ENCODE data around the gene ZBTB7C.

ZBTB7C gene

DNA sequence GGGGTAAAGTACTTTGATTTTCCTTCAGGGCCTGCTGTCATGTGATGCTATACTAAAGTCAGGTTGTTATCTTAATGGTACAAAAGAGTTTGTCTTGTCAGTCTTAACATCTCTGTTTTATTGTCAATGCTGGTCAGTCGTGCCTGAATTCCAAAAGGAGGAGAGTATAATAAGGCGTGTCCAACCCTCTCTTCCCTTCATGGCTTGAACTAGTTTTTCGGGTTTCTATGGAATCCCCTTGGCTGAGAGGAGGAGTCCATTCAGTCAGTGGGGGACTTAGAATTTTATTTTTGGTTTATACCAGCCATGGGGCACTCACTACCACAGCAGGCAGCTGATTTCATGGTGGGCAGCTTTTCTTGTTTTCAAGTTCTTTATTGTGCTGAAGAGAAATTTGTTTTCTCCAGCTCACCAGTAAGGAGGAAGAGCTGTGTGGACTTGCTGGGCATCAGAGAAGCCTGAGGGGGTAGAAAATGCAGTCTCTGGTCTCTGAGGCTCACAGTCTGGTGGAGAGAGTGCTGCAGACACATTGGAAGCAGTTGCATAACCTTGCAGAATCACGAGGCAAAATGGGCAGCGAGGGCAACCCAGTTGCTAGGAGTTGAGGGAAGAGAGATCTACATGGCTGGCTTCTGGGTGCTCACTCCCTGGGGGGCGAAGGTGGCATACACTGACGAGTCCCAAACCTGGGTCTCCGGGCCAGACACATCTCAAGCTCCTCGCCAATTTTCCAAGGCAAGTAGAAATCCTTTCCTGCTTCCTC, 193.1 kb downstream of the ZBTB7C start:
- DNase-seq (ENCODE audit: low spot score) = no peak

DNA sequence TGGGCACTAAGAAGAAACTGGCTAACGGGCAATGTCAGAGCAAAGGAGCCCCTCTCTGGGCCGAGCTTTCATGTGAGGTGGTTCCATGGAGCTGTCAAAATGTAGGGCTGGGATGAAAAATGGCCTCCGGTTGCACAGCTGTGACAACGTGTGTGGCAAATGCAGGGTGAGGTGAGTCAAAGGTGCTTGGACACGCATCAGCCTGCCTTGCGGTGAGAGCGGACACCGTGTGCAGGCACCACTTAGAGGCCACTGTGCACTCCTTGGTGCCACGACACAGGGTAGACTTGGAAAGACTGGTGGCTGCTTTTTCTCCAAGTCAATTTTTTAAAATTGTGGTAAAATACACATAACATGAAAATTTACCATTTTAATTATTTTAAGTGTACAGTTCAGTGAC, 195.4 kb downstream of the ZBTB7C start:
- no peak for DNase-seq (ENCODE audit: low spot score)

DNA sequence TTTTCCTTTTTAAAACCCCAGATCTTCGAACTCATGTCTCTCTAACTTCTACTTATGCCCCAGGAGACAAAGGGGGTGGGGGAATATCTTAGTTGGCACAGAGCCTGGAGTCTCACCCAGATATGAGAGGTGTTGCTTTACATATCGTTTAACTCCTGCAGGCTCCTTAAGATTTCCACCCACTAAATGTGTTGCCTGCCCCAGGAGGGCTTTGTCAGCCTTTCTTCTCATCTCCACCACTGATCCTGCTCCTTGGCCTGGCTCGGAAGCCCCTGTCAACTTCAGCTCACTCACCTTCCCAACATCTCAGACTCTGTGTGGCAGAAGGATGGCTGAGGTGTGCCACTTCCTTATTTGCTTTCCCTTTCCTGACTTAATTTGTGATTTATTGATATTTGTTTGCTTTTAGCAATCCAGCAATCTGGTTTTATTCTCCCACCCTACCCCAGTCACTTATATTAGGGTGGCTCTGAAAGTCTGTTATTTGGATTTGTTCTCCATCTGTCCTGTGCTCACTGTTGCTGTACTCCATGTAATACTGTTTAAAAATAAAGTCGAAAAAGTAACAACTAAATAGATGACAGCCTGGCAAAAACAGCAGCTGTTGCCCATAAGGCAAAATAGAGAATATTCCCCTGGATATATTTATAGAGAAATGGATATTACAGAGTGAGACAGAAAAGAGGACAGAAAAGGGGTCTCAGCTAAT, 200.6 kb downstream of the ZBTB7C start:
- no peak for DNase-seq (ENCODE audit: low spot score)

DNA sequence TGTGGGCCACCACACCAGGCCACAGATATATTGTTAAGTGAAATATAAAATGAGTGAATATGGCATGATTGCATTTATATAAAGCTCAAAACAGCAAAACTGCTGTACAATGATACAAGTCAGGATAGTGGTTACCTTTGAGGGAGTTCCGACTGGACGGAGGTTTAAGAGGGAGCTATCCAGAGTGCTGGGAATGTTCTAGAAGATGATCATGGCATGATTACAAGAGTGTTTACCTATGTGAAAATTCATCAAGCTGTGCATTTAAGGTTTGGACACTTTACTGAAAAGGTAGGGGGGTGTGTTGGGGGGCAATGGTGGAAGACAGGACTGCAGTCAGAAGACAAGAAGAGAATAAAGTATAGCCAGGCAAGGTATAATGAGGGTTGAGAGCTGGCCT, 201.4 kb downstream of the ZBTB7C start:
- DNase-seq (ENCODE audit: low spot score) = no peak

DNA sequence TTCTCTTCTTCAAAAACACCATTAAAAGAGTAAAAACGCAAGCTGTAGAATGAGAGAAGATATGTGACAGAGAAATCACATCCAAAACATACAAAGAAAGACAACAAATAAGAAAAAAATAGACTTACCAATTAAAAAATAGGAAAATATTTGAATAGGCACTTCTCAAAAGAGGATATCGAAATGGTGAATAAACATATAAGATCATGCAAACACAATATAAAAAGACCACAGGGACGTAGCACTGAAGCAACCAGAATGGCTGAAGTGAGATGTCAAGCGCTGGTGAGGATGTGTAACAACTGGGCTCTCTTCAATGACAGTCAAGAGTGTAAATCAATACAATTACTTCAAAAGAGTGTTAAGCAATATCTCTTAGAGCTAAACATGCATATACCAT, 202.3 kb downstream of the ZBTB7C start:
- no peak for DNase-seq (ENCODE audit: low spot score)

DNA sequence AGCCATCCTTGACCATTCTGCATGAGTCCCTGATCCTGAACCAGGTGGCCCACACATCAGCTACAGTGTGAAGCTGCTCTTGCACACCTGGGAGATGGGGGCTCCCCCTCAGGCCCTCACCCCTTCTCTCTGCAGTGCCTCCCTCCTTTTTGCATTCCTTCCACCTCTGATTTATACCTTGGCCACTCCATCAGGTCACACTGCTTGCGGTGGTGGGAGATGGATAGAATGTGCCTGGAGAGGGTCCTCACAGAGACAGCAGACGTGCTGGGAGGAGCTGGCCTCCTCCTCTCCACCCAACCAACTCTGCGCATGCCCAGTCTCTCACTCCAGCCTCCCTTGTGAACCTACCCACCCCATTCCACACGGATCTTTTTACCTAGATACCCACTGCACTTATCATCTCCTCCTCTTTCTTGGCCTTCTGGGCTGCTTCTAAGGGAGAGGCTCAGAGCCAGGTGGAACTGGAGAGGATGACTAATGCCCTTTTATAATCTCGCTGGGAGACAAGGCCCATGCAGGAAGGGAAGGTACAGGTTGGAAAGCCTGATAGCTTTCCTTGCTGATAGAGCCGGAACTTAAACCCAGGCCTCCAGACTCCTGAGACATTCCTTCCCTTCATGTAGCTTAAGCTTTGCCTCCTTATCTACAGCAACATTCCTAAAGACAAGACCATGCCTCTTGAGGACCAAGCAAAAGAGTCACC, 205.1 kb downstream of the ZBTB7C start:
- no peak for DNase-seq (ENCODE audit: low spot score)

DNA sequence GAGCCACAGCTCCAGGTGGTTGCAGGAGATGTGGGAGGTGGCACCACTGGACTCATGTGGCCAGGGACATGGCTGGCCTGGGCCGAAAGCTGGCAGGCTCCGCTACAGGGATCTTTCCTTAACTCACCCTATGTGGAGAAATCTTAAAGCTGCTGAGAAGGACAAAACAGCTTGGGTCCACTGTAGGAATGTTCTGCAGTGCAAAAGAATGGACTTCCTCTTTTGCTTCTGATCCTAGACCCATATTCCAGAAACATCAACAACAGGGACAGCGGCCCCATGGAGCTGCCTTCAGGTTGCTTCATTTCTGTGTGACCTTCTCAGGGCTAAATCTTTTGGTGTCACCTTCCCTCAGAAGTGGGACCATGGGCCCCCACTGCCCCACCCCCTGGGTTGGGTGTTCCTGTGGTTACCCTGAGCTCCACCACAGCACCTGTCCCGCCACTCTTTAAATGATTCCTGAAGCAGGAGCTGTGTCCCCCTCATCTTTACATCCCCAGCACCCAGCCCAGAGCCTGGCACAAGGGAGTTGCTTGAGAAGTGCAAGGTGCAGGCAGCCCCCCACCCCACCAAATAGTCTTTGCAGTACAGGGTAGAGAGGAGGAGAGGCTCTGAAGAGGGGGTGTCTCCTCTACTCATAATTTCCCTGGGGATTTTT, 205.8 kb downstream of the ZBTB7C start:
- no peak for DNase-seq (ENCODE audit: low spot score)

DNA sequence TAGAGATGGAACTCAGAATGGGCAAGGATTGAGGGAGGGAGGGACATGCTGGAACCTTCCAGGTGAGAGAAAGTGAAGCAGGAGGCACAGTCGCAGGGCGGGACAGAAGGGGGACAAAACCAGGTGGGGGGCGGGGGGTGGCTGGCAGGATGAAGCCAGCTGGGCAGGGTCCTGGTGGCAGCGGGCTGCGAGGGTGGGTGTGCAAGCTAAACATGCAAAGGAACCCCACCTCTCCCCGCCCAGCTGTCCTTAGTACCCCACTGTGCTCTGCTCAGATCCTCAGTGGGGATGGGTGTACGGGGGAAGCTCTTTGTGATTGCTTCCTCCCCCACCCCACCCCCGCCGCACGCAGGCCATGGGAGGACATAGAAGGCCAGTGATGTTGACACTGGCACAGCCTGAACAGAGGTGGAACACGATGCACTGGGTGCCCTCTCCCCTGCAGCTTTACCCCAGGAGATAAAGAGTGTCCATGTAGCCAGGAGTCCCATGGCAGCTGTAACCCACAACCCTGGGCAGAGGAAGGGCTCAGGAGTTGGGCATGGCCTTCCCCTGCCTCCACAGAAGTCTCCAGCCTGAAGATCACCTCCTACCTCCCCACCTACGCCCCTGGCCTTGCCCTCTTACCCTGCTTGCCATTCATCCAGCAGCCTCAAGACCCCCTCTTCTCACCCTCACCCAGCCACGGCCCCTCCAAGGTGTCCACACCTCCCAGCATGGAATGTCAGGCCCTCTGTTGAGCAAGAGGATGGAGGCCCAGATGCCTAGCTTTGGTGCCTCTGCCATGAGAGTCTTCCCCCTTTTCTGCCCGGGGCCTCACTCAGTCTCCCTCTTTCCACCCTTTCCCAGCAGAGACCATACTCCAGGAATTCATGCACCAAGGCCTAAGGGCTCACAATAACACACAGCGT, 206.6 kb downstream of the ZBTB7C start:
- DNase-seq (ENCODE audit: low spot score) = no peak

DNA sequence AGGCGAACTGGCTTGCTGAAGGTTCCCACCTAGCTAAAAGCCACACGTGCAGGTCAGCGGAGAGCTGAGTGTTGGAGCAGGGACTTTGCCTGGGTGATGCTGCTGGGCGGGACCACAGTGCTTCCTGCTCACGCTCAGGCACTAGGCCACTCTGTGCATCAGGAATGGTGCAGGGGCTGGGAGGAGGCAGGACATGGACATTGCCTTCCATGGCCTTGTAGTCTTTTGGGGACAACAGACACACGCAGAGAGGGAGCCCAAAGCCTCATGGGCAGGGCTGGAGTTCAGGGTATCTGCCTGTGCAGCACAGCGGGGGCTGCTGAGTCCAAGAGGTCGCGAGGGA, 207.2 kb downstream of the ZBTB7C start:
- DNase-seq (ENCODE audit: low spot score) = no peak

DNA sequence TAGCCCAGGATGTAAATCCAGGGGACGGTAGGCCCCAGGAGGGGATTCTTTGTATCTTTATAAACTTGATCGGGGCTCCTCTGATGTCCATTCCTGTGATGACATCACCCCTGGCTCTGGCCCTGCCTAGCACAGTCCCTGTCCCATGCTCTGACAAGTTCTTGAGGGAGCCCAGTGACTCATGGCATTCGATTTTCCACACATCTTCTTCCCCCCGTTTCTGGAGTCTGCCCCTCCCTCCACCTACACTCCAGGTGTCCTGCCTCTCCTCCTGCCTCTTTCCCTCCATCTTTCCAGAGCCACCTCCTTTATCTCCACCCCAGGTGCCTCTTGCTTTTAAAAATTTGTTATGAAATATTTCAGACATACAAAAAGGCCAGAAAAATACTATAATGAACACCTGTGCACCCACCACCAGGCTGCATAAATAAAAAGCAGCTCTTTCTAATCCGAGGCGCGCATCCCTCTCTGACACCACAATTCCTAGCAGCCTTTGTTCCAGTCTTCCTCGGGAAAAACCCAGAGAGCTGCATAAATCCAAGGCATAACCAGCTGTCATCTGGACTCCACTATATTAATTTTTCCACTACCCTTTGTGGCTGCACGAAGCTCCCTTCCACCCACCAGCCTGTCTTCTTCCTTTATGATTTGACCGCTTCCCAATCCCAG, 207.7 kb downstream of the ZBTB7C start:
- DNase-seq (ENCODE audit: low spot score) = no peak

DNA sequence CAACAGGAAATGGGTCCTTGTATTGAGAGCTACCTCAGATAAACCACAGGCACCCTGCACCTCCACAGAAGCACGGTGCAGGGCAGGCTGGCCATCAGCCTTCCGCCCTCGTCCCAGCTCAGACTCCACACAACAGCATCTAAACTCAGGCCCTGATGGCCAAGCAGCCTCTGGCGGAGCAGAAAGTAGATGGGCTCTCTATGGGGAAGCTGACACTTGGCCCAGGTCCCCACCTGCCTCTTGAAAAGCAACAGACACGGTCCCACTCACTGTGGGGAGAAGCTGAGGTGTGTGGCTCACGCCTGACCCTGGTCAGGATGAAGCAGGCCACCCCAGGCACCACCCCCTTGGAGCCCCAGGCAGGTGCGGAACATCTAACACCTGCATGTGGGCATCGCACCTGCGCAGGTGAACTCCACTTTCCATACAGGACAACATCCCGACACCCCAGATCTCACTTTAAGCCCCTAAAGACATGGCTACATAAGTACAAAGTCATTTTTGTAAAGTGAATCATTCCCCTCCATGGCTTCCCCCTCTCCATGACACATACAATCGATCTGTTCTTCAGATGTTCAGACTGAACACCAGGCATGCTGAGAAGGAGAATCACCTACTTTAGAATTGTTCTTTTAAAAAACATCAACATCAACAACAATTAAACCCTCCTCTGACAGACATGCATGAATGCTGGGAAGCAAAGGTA, 208.4 kb downstream of the ZBTB7C start:
- no peak for DNase-seq (ENCODE audit: low spot score)

DNA sequence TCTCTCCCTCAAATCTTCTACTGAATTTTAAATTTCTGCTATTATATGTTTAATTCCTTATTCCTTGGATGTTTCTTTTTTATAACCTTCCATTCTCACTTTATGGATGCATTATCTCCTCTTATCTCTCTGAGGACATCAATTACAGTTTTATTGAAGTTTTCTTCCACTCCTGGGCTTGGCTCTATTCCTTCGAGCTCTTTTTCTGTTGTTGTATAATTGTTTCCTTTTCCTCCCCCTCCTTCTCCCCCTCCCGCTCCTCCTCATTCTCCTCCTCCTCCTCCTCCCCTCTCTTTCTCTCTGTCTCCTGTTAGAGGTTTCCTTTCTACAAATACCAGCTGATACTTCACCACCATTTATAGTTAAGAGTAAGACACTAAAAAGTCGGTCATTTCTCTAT, 209.8 kb downstream of the ZBTB7C start:
- DNase-seq (ENCODE audit: low spot score) = no peak

DNA sequence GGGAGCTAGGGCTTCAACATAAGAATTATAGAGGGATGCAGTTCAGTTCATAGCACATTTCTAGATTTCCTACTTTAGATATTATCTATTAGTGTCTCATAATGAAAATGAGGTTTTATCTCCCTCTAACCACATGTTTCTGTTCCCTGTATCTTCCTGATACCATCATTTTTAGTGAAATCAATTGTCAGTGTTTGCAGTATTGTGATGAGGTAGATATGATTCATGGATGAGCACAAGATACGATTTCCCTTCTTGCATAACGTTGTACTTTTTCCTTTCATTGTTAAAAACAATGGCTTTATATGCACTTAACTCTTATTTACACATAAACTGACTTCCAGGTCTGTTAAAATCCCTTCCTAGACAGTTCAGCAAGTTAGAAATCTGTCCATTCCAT, 211.4 kb downstream of the ZBTB7C start:
- no peak for DNase-seq (ENCODE audit: low spot score)

DNA sequence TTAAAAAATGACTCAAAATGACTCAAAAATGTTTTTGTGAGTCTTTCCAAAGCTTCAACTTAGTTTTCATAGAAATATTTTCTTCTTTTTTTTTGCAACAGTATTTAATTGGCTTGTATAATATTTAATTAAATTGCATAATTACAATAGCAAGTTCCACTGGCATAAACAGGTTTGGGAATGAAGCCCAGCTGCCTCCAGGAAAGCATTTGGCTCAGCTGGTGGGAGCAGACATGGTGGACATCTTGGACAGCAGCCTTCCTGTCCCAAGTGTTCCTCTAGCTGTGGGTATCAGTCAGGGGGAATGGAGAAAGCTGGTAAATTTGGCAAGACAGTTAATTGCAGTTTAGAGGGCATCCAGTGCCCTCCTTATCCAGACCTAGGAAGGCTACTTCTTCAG, 213.4 kb downstream of the ZBTB7C start:
- DNase-seq (ENCODE audit: low spot score) = no peak

DNA sequence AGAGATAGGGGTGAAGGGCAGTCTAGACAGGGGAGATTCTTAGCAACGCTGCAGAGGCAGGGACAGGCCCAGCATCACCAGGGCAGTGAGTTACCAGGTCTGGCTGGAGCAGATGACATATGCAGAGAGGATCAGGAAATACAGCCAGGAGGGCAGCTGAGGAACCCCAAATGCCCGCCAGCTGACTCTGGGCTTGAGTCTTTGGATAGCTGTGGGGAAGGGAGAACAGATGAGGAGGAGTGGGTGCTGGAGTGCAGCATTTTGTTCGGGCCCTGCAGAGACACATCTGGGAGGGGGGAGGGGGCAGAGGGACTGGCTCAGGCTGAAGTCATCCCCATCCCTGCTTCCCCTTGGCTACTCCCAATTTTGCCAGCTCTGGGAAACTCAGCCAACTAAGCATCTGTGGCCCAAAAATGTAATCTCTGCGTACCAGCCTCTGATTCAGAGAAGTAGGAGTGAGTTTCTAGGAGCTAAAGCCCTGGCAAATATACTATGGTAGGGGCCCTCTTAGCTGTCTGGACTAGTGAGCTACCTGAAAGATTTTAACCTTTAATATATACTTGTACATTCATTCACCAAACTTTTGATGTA, 214.5 kb downstream of the ZBTB7C start:
- no peak for DNase-seq (ENCODE audit: low spot score)

DNA sequence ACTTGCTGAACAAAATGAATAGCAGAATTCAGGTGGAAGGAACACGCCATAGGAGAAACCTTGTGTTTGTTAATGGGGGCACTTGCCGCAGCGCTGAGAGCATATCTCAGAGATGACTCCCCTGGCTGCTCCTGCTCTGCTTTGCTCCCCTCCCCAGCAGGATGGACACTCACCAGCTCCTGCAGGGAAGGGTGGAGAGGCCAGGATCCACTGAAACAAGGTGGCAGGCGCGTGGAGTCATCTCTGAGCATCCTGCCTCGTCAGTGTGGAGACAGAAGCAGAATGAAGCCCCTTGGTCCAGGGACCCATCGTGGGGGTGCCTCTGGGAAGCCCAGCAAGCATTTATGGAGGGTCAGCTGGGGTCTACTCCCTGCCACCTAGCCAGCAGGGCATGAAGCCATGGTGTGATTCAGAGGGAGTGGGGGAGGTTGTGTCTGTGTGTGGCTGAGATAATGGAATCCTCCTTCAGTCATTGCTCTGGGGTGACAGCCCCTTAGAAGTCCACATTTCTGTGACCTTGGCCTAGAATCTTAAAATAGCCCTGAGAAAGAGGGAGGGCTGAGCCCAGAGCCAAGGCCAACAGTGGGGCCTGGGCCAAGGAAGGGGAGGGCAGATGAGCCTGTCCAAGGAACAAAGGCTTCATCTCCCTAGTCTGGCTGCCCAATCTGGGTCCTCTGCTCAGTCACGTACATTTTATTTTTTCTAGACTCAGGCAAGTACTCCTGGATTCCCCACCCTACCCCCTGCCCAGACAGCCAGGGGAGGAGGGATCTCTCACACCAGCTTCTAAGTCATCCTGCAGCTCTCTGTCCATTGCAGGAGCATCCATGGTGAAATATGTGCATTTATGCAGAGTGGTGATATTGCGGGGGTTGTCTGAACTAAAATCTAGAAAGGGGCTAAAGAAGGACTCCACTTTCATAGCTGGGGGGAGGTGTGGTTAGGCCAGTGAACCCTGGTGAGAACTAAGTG, 215.4 kb downstream of the ZBTB7C start:
- DNase-seq (ENCODE audit: low spot score) = no peak

DNA sequence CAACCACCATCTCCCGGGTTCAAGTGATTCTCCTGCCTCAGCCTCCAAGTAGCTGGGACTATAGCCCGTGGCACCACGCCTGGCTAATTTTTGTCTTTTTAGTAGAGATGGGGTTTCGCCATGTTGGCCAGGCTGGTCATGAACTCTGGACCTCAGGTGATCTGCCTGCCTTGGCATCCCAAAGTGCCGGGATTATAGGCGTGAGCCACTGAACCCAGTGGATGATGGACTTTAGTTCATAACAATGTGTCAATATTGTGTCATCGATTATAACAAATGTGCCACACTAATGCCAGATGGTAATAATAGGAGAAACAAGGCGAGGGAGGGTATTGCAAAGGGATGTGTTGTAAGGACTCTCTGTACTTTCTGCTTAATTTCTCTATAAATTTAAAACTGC, 216.6 kb downstream of the ZBTB7C start:
- DNase-seq (ENCODE audit: low spot score) = no peak

DNA sequence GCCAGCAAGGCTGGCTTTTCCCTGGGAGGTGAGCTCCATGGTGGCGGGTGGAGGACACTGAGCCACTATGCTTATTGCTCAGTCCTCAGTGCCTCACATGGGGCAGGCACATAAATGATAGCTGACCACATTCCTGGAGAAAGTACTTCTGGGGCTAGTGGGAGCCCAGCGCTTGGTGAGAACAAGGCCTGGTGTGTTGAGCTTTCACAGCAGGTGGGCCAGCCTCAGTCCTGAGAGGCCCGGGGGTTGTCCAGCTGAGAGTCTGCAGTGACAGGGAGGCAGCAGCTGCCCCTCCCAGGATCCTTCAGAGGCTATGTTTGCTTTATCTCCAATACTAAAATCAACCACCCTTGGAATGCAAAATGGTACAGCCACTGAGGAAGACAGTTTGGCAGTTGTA, 217.7 kb downstream of the ZBTB7C start:
- no peak for DNase-seq (ENCODE audit: low spot score)

DNA sequence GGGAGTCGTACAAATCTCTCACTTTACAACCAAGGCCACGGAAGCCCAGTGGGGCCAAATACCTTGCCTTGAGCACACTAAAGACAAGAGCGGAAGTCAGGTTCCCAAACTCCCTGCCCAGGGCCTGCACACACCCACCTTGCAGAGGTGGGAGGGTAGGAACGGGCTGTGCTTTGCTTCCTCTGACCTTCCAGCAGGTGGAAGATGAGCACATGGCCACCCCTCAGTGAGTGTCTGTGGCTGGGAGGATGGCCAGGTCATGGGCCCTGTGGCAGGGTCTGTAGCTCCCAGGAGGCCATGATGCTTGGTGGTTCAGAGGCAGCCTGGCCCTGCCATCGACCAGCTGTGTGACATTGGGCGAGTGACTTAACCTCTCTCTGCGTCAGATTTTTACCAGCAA, 218.2 kb downstream of the ZBTB7C start:
- DNase-seq (ENCODE audit: low spot score) = no peak
